Karpas-422 (cell line): ENCODE measurements around the gene ZNF561. TPM values are rescaled to one million over a fixed set of nuclear protein-coding genes. Genes with fewer than 3 reads are reported as not detected.

Source experiments
- DNase-seq: peaks from one replicate; pipeline ENCODE4 v3.0.0-alpha.2; 2015
- H2AFZ ChIP-seq: fragments of 200-600 bp; sonication (generic); 2 replicates; pipeline ENCODE4 v1.6.1; 2014; ENCODE audit warnings: antibody characterized with exemption, low read length, mixed read lengths
- H3K27ac ChIP-seq: fragments of 200-600 bp; sonication (generic); 2 replicates; pipeline ENCODE4 v1.5.1; 2014; ENCODE audit warnings: mild to moderate bottlenecking, low read length, moderate library complexity
- H3K27me3 ChIP-seq: fragments of 200-600 bp; sonication (generic); 2 replicates; pipeline ENCODE4 v1.6.1; 2014; ENCODE audit warnings: low read length, mixed read lengths
- H3K36me3 ChIP-seq: fragments of 200-600 bp; sonication (generic); 2 replicates; pipeline ENCODE4 v1.6.1; 2014; ENCODE audit warnings: low read length, mixed read lengths; ENCODE audit not compliant: insufficient read depth
- H3K4me1 ChIP-seq: fragments of 200-600 bp; sonication (generic); 2 replicates; pipeline ENCODE4 v1.6.1; 2014; ENCODE audit warnings: mild to moderate bottlenecking, low read length, mixed read lengths
- H3K4me2 ChIP-seq: fragments of 200-600 bp; sonication (generic); 2 replicates; pipeline ENCODE4 v1.6.1; 2014; ENCODE audit warnings: low read length, low read depth, mild to moderate bottlenecking; ENCODE audit not compliant: poor library complexity, severe bottlenecking
- H3K4me3 ChIP-seq: fragments of 200-600 bp; sonication (generic); 2 replicates; pipeline ENCODE4 v1.5.1; 2014; ENCODE audit warnings: mild to moderate bottlenecking, antibody characterized with exemption, low read length, mixed read lengths
- H3K79me2 ChIP-seq: fragments of 200-600 bp; sonication (generic); 2 replicates; pipeline ENCODE4 v1.6.1; 2014; ENCODE audit warnings: mild to moderate bottlenecking, low read length, mixed read lengths
- H3K9ac ChIP-seq: fragments of 200-600 bp; sonication (generic); 2 replicates; pipeline ENCODE4 v1.6.0; 2014; ENCODE audit warnings: low read length
- H3K9me2 ChIP-seq: fragments of 200-600 bp; sonication (generic), shearing (Covaris generic); replicated peaks from 2 replicates; pipeline ENCODE4 v1.6.0; 2014; ENCODE audit warnings: mild to moderate bottlenecking, low read length, moderate library complexity; ENCODE audit not compliant: insufficient read depth
- H3K9me3 ChIP-seq: fragments of 300-700, 200-600 bp; sonication (generic); 2 replicates; pipeline ENCODE4 v1.6.1; 2014; ENCODE audit warnings: low read length, mixed read lengths
- H4K20me1 ChIP-seq: fragments of 200-600 bp; sonication (generic); 2 replicates; pipeline ENCODE4 v1.6.1; 2014; ENCODE audit warnings: mild to moderate bottlenecking, antibody characterized with exemption, low read length, low read depth; ENCODE audit not compliant: insufficient read depth
- total RNA-seq: library from RNA; depleted of rRNA; stranded (reverse); fragments of >200 nt; shearing (Covaris generic); gene quantifications from 2 replicates; pipeline ENCODE4 v1.2.3, GENCODE V29; 2014; ENCODE audit warnings: low replicate concordance; rRNA removed

ZNF561 gene
- total RNA-seq, 1 experiment from 2014 or later: 35.2 TPM

GRCh38 chr19:9566729-9567128, 54.3 kb downstream of the ZNF561 start:
- no peak overlapping the region for H3K4me2 ChIP-seq
- H2AFZ ChIP-seq: no peak overlapping the region
- H3K9me2 ChIP-seq: no peaks in the 10 kb centered on the region
- H4K20me1 ChIP-seq: no peaks in the 10 kb centered on the region
- H3K36me3 ChIP-seq: peaks cover 96% of the 10 kb centered on the region
- no peak overlapping the region for H3K27ac ChIP-seq
- no peak for DNase-seq
- H3K4me3 ChIP-seq: no peak overlapping the region
- H3K79me2 ChIP-seq: peaks cover 81% of the 10 kb centered on the region
- H3K9ac ChIP-seq: no peak overlapping the region
- no peaks in the 10 kb centered on the region for H3K4me1 ChIP-seq
- no peaks in the 10 kb centered on the region for H3K27me3 ChIP-seq
- peaks cover 67% of the 10 kb centered on the region for H3K9me3 ChIP-seq

GRCh38 chr19:9565900-9566705, 54.9 kb downstream of the ZNF561 start:
- Histone ChIP-seq H2AFZ (no peak overlapping the region), H3K36me3 (peaks cover 96% of the 10 kb centered on the region), H3K4me2 (no peak overlapping the region), H3K9me2 (no peaks in the 10 kb centered on the region), H3K9me3 (peaks cover 67% of the 10 kb centered on the region), H3K9ac (no peak overlapping the region), H4K20me1 (no peaks in the 10 kb centered on the region), H3K27me3 (no peaks in the 10 kb centered on the region), H3K4me3 (no peak overlapping the region), H3K27ac (no peak overlapping the region), H3K4me1 (no peaks in the 10 kb centered on the region), H3K79me2 (peaks cover 75% of the 10 kb centered on the region)
- peak; percentile 68 for DNase-seq

Other genes starting within 250 kb of the ZNF561 start
- gene ZNF266, start 185.7 kb downstream of the ZNF561 start, total RNA-seq: 21.4 and 54.3 TPM in 2 replicates
- 0.14 TPM in 1 of 2 replicates, not detected in the other for gene ZNF560, start 122.6 kb downstream of the ZNF561 start, total RNA-seq
- gene ZNF426, start 82.6 kb downstream of the ZNF561 start, total RNA-seq: 5.7 and 8.1 TPM in 2 replicates
- gene ZNF121, start 36.7 kb downstream of the ZNF561 start, total RNA-seq: 43.0 and 77.6 TPM in 2 replicates
- gene ZNF562, start 53.9 kb upstream of the ZNF561 start, total RNA-seq: 26.7 and 35.5 TPM in 2 replicates
- 7.3 and 10.4 TPM in 2 replicates for gene ZNF846, start 147.5 kb upstream of the ZNF561 start, total RNA-seq
- gene FBXL12, start 197.8 kb upstream of the ZNF561 start, total RNA-seq: 31.5 and 40.7 TPM in 2 replicates
- 303 and 490 TPM in 2 replicates for gene UBL5, start 206.7 kb upstream of the ZNF561 start, total RNA-seq
- 56.9 and 119 TPM in 2 replicates for gene PIN1, start 214.1 kb upstream of the ZNF561 start, total RNA-seq